ENCODE results near the gene LINGO4. TPM values are rescaled to one million over a fixed set of nuclear protein-coding genes. Genes with fewer than 3 reads are reported as not detected.

LINGO4 gene
- total and polyA plus RNA-seq, 2 of the 13 experiments (the other 11 are each of a cell fraction or from before 2014, with no cell fraction given), result 0.02 to 0.05 TPM

DNA sequence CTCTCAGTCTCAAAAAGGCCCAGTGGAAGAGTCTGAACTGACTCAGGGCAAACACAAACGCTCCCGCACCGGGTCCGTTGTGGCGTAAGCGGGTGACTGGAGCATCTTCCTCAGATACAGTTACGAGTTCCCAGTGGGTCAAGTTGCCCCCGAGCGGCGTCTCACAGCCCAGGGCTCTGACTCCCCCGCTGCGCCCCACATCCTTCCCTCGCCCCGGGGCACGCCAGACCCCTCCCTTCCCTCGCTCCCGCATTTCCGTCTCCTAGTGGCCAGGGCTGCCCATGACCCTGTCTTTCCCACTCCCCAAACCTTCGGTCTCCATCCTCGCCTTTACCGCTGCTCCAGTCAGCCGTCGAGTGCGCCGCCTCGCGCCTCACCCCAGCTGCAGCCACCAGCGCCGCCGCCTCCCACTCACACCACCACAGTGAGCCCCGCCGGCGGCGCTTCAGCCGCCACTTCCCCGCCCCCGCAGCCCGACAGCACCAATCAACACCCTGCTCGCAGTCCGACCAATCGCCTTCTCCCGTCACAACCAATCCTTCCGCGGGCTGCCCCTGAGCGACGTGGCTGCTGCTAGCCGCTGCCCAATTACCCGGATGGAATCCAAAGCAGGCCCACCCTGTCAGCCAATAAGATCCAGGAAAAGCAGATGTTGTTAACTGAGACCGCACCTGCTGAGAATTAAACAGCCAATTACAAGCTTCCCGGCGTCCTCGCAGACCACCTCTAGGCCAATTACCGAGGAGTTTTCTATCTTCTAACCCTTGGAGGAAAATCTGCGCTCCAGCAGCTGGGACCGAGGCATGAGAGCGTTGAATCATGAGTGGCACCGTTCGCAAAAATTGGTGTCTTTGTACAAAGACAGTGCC lies 14.9 kb downstream of the LINGO4 start, which contains the start of gene TDRKH (continued):
- TF ChIP-seq, protein P1, sequence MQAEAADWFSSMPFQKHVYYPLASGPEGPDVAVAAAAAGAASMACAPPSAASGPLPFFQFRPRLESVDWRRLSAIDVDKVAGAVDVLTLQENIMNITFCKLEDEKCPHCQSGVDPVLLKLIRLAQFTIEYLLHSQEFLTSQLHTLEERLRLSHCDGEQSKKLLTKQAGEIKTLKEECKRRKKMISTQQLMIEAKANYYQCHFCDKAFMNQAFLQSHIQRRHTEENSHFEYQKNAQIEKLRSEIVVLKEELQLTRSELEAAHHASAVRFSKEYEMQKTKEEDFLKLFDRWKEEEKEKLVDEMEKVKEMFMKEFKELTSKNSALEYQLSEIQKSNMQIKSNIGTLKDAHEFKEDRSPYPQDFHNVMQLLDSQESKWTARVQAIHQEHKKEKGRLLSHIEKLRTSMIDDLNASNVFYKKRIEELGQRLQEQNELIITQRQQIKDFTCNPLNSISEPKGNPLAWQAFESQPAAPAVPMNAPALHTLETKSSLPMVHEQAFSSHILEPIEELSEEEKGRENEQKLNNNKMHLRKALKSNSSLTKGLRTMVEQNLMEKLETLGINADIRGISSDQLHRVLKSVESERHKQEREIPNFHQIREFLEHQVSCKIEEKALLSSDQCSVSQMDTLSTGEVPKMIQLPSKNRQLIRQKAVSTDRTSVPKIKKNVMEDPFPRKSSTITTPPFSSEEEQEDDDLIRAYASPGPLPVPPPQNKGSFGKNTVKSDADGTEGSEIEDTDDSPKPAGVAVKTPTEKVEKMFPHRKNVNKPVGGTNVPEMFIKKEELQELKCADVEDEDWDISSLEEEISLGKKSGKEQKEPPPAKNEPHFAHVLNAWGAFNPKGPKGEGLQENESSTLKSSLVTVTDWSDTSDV (CRISPR knock-in tag; IDR thresholded peaks at IDR 0.05), result 0 out of 2 replicates have a peak, but pooled peaks have one; percentile 68
- peak; percentile 69; the same call in 1 of the 2 replicates for TF ChIP-seq YEATS4 (CRISPR knock-in tag; IDR thresholded peaks at IDR 0.05; ENCODE audit: borderline replicate concordance)
- TF ChIP-seq ZNF546 (CRISPR knock-in tag; conservative IDR thresholded peaks at IDR 0.05), result peak; percentile 92
- no peak for TF ChIP-seq ZNF234 (CRISPR knock-in tag; conservative IDR thresholded peaks at IDR 0.05)
- TF ChIP-seq RFX1 (IDR thresholded peaks at IDR 0.05), result no peak
- TF ChIP-seq PATZ1 (CRISPR knock-in tag; IDR thresholded peaks at IDR 0.05), result peak; percentile 36; the same call in 1 of the 2 replicates
- no peak for TF ChIP-seq CEBPB (IDR thresholded peaks at IDR 0.05; ENCODE audit: borderline replicate concordance, low read depth, low read length)
- no peak; the same call in 1 of the 2 replicates for TF ChIP-seq SMYD3 (CRISPR knock-in tag; IDR thresholded peaks at IDR 0.05)
- TF ChIP-seq NFE2L1 (CRISPR knock-in tag; IDR thresholded peaks at IDR 0.05; ENCODE audit: borderline replicate concordance), result no peak
- TF ChIP-seq, protein P2, sequence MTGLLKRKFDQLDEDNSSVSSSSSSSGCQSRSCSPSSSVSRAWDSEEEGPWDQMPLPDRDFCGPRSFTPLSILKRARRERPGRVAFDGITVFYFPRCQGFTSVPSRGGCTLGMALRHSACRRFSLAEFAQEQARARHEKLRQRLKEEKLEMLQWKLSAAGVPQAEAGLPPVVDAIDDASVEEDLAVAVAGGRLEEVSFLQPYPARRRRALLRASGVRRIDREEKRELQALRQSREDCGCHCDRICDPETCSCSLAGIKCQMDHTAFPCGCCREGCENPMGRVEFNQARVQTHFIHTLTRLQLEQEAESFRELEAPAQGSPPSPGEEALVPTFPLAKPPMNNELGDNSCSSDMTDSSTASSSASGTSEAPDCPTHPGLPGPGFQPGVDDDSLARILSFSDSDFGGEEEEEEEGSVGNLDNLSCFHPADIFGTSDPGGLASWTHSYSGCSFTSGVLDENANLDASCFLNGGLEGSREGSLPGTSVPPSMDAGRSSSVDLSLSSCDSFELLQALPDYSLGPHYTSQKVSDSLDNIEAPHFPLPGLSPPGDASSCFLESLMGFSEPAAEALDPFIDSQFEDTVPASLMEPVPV (CRISPR knock-in tag; IDR thresholded peaks at IDR 0.05), result peak; percentile 92
- TF ChIP-seq ZNF124 (CRISPR knock-in tag; IDR thresholded peaks at IDR 0.05), result no peak
- TF ChIP-seq EEA1 (CRISPR knock-in tag; IDR thresholded peaks at IDR 0.05; ENCODE audit: borderline replicate concordance), result peak; percentile 72; the same call in 1 of the 2 replicates
- peak; percentile 28; the same call in 1 of the 2 replicates for TF ChIP-seq THAP8 (CRISPR knock-in tag; IDR thresholded peaks at IDR 0.05; ENCODE audit: borderline replicate concordance)
- TF ChIP-seq, protein P3, sequence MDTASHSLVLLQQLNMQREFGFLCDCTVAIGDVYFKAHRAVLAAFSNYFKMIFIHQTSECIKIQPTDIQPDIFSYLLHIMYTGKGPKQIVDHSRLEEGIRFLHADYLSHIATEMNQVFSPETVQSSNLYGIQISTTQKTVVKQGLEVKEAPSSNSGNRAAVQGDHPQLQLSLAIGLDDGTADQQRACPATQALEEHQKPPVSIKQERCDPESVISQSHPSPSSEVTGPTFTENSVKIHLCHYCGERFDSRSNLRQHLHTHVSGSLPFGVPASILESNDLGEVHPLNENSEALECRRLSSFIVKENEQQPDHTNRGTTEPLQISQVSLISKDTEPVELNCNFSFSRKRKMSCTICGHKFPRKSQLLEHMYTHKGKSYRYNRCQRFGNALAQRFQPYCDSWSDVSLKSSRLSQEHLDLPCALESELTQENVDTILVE (CRISPR knock-in tag; IDR thresholded peaks at IDR 0.05), result no peak; the same call in 1 of the 2 replicates
- TF ChIP-seq ELF4 (CRISPR knock-in tag; IDR thresholded peaks at IDR 0.05; ENCODE audit: borderline replicate concordance), result peak; percentile 77
- TF ChIP-seq GTF3A (CRISPR knock-in tag; conservative IDR thresholded peaks at IDR 0.05), result no peak
- 0 out of 2 replicates have a peak, but pooled peaks have one; percentile 73 for TF ChIP-seq ZNF773 (CRISPR knock-in tag; IDR thresholded peaks at IDR 0.05; ENCODE audit: borderline replicate concordance)
- TF ChIP-seq ZNF414 (CRISPR knock-in tag; IDR thresholded peaks at IDR 0.05), result no peak
- TF ChIP-seq IKZF1 (IDR thresholded peaks at IDR 0.05), result no peak

All from HepG2 (cell line).